GM20431 (cell line): Measurements from ENCODE around the gene ZFHX3.
"Not testable (repeated sequence)": the region's sequence is repeated elsewhere in the genome, so short reads cannot be mapped to it uniquely, and the experiment has no call there.

Experiments used
- in situ Hi-C: fragments of 300-500 bp; cut with MseI, MboI; formaldehyde crosslinking; loops from one replicate; pipeline ENCODE4 v1.15.0; 2020; ENCODE audit warnings: low sequenced_read_pairs; ENCODE audit not compliant: unreplicated experiment

ZFHX3 gene

GRCh38 chr16:73006026-73006425 lies 41.9 kb downstream of the ZFHX3 start:
- in situ Hi-C loops: no loop called here

- in situ Hi-C loops: no loop called here
These were observed 45.1 kb downstream of the ZFHX3 start for GRCh38 chr16:73002866-73003265.

DNA sequence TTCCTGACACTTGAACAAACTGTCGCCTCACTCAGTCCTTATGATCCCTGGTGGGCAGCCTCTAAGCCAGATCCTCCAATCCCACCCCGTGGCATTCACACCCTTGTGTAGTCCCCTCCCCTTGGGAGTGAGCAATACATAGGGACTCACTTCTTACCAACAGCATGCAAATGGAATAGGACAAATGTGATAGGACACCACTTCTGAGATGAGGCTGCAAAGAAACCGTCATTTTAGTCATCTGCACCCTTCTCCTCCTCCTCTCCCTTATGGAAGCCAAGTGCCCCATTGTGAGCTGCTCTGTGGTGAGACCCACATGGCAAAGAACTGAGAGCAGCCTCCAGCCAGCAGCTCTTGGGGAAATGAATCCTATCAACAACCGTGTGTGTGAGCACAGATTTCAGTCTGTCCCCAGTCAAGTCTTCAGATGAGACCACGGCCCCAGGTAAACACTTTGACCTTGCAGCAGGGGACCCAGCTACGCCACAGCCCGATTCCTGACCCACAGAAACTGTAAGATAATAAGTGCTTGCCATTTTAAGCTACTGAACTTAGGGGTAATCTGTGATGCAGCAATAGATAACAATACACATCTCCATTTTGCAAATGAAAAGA lies 46.9 kb downstream of the ZFHX3 start:
- in situ Hi-C loops: no loop called here

GRCh38 chr16:73000020-73000906 lies 47.7 kb downstream of the ZFHX3 start:
- in situ Hi-C loops: no loop called here

DNA sequence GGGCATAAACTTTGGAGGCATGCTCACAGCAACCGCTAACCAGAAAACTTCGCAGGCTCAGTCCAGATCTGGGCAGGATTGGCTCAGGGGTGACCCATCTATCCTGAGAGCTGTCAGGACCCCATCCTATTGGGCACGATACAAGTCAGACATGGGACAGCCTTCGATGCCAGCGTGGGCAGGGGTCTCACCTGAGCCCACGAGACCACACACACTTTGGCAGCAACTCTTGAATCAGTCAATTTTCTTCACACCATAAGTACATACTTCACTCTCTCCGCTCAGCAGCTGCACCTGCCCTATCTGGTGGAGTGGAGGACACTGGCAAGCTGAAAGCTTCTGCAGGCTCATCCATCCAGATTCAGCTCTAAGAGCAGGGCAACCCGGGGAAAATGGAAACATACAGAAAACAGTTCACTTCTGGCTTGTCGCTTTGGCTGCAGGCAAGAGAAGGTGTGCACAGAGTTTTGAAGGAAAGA lies 48.3 kb downstream of the ZFHX3 start:
- in situ Hi-C loops: no loop called here

- in situ Hi-C loops: no loop called here
These were observed 50.8 kb downstream of the ZFHX3 start for GRCh38 chr16:72997141-72997542.

- in situ Hi-C loops: no loop called here
These were observed 51.5 kb downstream of the ZFHX3 start for GRCh38 chr16:72996291-72997062.

- in situ Hi-C loops: not testable (repeated sequence)
These were observed 52.1 kb downstream of the ZFHX3 start for GRCh38 chr16:72995882-72996270.

- in situ Hi-C loops: no loop called here
These were observed 52.6 kb downstream of the ZFHX3 start for GRCh38 chr16:72995151-72995881.

DNA sequence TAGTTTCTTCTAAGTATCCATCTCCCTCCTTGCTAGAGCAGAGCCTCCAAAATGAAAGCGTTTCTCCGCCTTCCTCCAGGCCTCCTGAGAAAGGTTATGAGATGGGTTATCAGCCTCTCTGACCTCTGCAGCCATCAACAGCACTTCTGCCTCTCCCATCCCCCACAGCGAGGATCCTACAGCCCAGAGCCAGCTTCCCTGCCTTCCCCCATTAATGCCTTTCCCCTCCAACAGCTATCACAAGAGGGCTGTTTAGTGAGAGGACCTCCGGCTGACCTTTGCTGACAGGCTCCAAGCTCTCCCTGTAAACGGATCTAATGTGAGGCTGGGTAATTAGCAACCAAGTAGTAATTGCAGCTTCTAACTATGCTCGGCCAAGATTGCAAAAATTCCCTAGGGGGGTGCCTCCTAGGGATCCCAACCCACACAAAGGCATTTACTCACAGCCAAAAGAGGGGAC lies 55.8 kb downstream of the ZFHX3 start:
- in situ Hi-C loops: no loop called here

- in situ Hi-C loops: no loop called here
These were observed 56.3 kb downstream of the ZFHX3 start for GRCh38 chr16:72991644-72992043.

DNA sequence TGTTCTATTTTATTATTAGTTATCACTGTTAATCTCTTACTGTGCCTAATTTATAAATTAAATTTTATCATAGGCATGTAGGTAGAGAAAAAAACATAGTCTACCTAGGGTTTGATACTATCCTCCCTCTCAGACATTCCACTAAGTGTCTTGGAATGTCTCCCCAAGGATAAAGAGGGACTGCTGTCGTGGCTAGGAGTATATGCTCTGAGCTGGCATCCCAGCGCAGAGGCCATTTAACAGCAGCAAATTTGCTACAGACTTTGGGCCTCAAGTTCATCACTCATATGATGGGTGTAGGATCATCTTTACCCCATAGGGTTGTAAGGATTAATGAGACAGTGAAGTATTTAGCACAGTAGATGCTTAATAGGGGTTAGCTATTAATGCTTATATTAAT lies 56.7 kb downstream of the ZFHX3 start:
- in situ Hi-C loops: no loop called here

DNA sequence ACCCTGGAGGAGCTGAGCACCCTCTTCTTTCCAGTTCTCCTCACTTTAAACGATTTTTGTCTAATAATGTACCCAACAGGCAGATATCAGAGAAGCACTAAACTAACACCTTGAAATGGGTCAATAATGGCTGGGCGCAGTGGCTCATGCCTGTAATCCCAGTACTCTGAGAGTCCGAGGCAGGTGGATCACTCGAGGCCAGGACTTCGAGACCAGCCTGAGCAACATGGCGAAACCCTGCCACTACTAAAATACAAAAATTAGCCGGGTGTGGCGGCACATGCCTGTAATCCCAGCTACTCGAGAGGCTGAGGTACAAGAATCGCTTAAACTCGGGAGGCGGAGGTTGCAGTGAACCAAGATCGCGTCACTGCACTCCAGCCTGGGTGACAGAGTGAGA lies 57.4 kb downstream of the ZFHX3 start:
- in situ Hi-C loops: no loop called here

DNA sequence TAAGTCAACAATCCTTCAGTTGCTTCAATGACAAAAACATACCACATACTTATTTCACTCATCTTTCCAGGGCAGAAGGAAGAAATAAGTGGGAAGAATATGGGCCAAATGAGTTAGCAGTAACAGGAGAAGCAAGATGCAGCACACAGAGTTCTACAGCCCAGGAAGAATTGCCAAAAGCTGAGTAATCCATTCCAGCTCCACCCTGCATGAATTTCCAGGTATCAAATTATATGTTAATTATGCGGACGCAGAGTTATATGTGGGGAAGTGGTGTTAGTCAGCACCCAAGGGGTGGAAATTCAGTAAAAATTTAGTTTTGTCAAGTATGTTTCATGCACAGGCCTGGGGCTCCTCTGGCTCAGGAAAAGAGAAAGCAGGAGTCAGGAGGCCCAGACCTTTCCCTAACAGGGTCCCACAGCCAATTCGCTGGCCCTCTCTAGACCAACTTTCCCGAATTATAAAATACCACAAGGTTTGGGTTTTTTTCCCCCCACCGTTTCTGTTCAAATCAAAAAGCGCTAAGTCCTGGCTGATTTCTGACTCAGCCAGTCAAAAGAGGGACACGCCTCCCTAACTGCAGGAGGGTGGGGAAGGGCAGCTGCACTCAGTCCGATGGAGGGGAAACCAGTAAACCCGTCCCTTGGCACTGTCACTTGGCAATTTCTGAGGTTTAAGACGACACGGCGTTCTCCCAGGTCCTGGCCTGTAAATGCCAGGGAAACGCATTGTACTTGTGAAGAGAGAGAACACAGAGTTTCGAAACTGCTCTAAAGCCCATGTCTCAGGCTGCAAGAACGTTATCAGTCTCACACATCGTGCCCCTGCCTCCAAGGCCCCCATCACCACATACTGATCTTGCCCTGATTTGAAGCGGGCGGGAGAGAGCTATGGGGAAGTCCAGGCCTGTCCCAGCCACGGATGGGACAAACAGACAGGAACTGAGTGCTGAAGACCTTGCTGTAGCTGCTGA lies 58.1 kb downstream of the ZFHX3 start:
- in situ Hi-C loops: no loop called here

- in situ Hi-C loops: not testable (repeated sequence)
These were observed 58.7 kb downstream of the ZFHX3 start for GRCh38 chr16:72989203-72989578.

DNA sequence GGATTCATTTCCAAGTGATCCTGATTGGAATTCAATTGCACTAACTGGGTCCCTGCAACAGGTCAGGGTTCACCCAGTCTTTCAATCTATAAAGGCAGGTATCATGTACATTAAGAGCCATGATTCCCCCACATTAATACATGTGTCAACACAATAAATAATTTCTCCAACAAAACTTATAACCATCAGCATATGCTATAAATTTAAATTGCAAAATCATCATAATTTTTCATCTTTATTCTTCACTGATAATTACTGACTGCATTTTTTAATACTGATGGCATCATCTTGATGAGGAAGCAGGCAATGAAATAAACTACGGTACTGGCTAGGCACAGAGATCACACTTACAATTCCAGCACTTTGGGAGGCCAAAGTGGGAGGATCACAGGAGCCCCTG lies 59.4 kb downstream of the ZFHX3 start:
- in situ Hi-C loops: no loop called here

DNA sequence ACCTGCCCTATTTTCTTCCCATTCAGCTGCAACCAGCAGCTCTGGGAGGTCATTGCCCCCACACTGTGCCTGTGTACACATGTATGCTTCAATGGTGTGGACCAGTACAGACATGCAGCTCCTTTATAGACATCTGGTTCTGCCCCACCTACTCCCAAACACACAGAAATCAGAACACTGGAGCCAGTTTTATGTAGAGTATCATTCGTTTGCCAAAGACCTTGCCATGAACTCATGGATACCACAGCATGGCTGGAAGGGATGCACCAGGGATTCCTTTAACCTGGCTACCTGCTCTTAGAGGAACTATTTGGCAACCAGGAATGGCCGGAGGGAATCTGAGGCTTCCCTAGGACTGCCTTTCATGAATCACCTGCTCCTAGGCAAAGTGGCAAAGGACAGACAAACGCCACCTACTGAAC lies 60.4 kb downstream of the ZFHX3 start:
- in situ Hi-C loops: no loop called here

DNA sequence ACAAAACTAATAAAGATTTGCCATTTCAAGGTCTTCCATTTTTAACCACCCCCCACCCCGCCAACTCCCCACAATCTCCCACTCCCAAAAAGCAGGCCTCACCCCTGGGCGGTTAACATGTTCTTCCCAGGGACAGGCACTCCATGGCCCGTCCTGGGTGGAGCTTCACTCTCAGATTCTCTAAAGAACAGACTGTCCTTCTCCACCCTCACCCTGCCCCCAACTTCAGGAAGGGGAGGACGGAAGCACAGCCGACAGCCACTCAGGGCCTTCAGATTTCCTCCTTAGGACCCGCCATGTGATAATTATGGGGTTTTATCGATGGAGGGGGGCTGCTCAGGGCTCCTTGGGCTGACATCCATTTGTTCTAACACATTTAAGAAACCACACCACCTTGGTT lies 61.9 kb downstream of the ZFHX3 start:
- in situ Hi-C loops: no loop called here
